ENCODE data around the gene DHFR2. TPM values are rescaled to one million over a fixed set of nuclear protein-coding genes. Genes with fewer than 3 reads are reported as not detected.
"Not testable (repeated sequence)": the region's sequence is repeated elsewhere in the genome, so short reads cannot be mapped to it uniquely, and the experiment has no call there.

DHFR2 gene
- 1 to 10 TPM; 7.6 to 7.8 TPM for total RNA-seq

DNA sequence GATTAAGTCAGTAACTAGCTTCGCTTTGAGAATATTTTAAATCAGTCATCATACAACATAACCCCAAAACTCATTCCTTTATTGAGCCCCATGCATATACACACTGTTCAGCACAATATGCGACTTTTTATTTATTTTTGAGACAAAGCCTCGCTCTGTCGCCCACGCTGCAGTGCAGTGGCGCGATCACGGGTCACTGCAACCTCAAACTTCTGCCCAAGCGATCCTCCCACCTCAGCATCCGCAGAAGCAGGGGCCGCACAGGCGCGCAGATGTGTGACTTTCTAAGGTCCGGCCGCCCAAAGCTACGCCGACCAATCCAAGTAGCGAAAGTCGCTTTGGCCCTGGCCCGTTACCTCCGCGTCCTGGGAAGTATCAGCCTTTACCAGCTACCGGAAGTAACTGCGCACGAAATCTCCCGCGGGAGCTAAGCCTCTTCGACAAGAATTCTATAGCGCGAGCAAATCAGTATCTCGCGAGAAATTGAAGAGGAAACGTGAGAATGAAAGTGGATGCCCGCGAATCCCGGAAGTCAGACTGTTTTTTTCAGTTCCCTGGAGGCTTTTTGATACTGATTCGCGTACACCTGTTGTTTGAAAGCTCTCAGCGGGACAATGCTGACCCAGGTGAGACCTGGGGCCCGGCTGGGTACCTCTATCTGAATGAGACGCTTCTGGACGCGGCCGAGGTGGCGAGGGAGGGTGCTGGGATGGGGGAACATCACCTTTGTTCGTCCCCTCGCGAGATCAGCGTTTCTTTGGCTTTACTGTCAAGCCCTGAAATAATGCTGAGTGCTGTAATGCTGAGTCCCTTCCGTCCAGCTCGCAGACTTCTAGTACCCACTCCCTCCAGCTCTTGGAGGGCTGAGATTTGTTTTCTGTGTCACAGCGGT, at the start of gene DHFR2, which contains the start of gene NSUN3:
Gene DHFR2 (minus strand): TSS at position 404 of the 892 bp plus-strand sequence. CDS start 1,405 bp downstream, outside the sequence.
Gene NSUN3 (plus strand): TSS at position 549 of the 892 bp plus-strand sequence. CDS start 66 bp downstream, at position 615.
- WGBS: under 1% methylated on average over 52 of the region's 52 CpGs
- peak within 1 kb of the TSS; percentile 49 to 62 for H3K4me3 ChIP-seq

DNA sequence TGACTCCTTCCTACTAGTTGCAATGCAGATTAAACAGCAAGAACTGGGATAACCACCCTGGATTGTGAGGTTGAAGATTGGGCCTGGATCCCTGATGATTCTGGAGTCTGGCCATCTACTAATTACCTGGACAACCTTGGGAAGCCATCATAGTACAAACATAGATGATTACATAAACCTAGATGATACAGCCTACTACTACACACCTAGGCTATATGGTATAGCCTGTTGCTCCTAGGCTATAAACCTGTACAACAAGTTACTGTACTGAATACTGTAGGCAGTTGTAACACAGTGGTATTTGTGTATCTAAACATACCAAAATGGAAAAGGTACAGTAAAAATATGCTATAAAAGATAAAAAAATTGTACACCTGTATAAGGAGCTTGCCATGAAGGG, 48.1 kb upstream of the DHFR2 start:
- H3K27me3 ChIP-seq (replicated peaks; ENCODE audit: insufficient read depth): no peaks in the 10 kb centered on the region
- intact Hi-C loops (cut with DNase I): no loop called here
- H3K4me1 ChIP-seq (replicated peaks): no peaks in the 10 kb centered on the region
- no peaks in the 10 kb centered on the region for H3K9me3 ChIP-seq
- no peaks in the 10 kb centered on the region for H3K36me3 ChIP-seq
- no peak overlapping the region for H3K4me3 ChIP-seq
- no peak overlapping the region for H3K27ac ChIP-seq
- DNase-seq (ENCODE audit: low spot score): no peak
- TF ChIP-seq POLR2AphosphoS5 (IDR thresholded peaks at IDR 0.05): no peak
- TF ChIP-seq, protein P1, sequence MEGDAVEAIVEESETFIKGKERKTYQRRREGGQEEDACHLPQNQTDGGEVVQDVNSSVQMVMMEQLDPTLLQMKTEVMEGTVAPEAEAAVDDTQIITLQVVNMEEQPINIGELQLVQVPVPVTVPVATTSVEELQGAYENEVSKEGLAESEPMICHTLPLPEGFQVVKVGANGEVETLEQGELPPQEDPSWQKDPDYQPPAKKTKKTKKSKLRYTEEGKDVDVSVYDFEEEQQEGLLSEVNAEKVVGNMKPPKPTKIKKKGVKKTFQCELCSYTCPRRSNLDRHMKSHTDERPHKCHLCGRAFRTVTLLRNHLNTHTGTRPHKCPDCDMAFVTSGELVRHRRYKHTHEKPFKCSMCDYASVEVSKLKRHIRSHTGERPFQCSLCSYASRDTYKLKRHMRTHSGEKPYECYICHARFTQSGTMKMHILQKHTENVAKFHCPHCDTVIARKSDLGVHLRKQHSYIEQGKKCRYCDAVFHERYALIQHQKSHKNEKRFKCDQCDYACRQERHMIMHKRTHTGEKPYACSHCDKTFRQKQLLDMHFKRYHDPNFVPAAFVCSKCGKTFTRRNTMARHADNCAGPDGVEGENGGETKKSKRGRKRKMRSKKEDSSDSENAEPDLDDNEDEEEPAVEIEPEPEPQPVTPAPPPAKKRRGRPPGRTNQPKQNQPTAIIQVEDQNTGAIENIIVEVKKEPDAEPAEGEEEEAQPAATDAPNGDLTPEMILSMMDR (IDR thresholded peaks at IDR 0.05): no peak
- no peak for TF ChIP-seq POLR2A (IDR thresholded peaks at IDR 0.05)

More for the DNA sequence above, at the start of gene DHFR2, which contains the start of gene NSUN3:
- Histone ChIP-seq H3K36me3 (peaks cover 0 to 4% of the 10 kb centered on the region in 2 donors), H3K4me1 (replicated peaks) (no peaks in the 10 kb centered on the region), H3K27ac (peak within 1 kb of the TSS; percentile 89), H3K9me3 (no peaks in the 10 kb centered on the region), H3K27me3 (replicated peaks; ENCODE audit: insufficient read depth) (no peaks in the 10 kb centered on the region)
- TF ChIP-seq POLR2A (IDR thresholded peaks at IDR 0.05) (peak; percentile 37), POLR2AphosphoS5 (IDR thresholded peaks at IDR 0.05) (peak; percentile 89)
- TF ChIP-seq, protein P1 (IDR thresholded peaks at IDR 0.05): no peak
- DNase-seq (ENCODE audit: low spot score): peak; percentile 92
- intact Hi-C loops (cut with DNase I): no loop called here

DNA sequence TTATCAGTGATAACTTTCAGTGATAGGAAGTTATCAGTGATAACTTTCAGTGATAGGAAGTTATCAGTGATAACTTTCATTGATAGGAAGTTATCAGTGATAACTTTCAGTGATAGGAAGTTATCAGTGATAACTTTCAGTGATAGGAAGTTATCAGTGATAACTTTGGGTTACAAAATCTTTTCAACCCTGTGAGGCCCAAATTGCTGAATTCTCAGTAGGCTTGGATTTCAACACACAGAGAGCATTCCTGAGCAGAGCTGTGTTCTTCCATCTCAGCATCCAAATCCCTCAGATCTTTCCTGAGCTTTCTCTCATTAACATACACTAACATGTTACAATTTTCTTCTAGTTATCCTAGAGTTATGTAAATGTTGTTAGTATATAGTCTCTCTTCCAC, 47.5 kb upstream of the DHFR2 start:
- H3K36me3 ChIP-seq; H3K9me3 ChIP-seq; H3K4me1 ChIP-seq (replicated peaks); DNase-seq (ENCODE audit: low spot score); H3K4me3 ChIP-seq; intact Hi-C loops (cut with DNase I); H3K27ac ChIP-seq; H3K27me3 ChIP-seq (replicated peaks; ENCODE audit: insufficient read depth): not testable (repeated sequence)

- TF ChIP-seq POLR2A (IDR thresholded peaks at IDR 0.05) (no peak), POLR2AphosphoS5 (IDR thresholded peaks at IDR 0.05) (no peak)
- TF ChIP-seq, protein P1 (IDR thresholded peaks at IDR 0.05): no peak
- 24% methylated on average over 5 of the region's 5 CpGs for WGBS
- no peaks in the 10 kb centered on the region for H3K9me3 ChIP-seq
- no peaks in the 10 kb centered on the region for H3K4me1 ChIP-seq (replicated peaks)
- no peak overlapping the region for H3K4me3 ChIP-seq
- H3K36me3 ChIP-seq: no peaks in the 10 kb centered on the region
- DNase-seq (ENCODE audit: low spot score): no peak
- no peaks in the 10 kb centered on the region for H3K27me3 ChIP-seq (replicated peaks; ENCODE audit: insufficient read depth)
- intact Hi-C loops (cut with DNase I): no loop called here
- no peak overlapping the region for H3K27ac ChIP-seq
Measured at GRCh38 chr3:94106268-94106667, 43.6 kb upstream of the DHFR2 start.

DNA sequence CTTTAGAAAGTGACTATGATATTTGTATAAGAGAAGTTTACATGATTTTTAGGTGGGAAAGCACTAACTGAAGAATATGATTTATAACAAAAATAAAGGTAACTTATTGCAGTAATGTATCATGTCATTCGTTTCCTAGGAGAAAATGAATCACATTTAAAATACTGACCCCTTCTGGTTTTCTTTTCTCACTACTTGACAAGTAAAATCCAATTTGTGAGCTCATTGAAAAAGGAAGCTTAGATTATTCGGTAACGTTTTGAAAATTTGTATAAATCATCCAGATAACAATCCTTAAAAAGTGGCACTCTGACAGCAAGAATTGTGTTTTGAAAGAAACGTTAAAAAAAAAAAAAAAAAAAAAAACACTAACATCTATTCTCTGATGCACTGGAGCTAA, 39.1 kb upstream of the DHFR2 start:
- WGBS: 70% methylated on average over 4 of the region's 4 CpGs
- Histone ChIP-seq H3K4me1 (replicated peaks) (no peaks in the 10 kb centered on the region), H3K36me3 (no peaks in the 10 kb centered on the region), H3K9me3 (no peaks in the 10 kb centered on the region), H3K27ac (no peak overlapping the region), H3K4me3 (no peak overlapping the region), H3K27me3 (replicated peaks; ENCODE audit: insufficient read depth) (no peaks in the 10 kb centered on the region)
- DNase-seq (ENCODE audit: low spot score): no peak
- TF ChIP-seq POLR2AphosphoS5 (IDR thresholded peaks at IDR 0.05): no peak
- no peak for TF ChIP-seq POLR2A (IDR thresholded peaks at IDR 0.05)
- TF ChIP-seq, protein P1 (IDR thresholded peaks at IDR 0.05): no peak
- intact Hi-C loops (cut with DNase I): no loop called here
